Left ventricle myocardium superior (tissue), 1 donor: ENCODE measurements around the gene YIF1A. TPM values are rescaled to one million over a fixed set of nuclear protein-coding genes. Genes with fewer than 3 reads are reported as not detected.
"Not testable (repeated sequence)": the region's sequence is repeated elsewhere in the genome, so short reads cannot be mapped to it uniquely, and the experiment has no call there.

ENCODE experiments used
- ATAC-seq: fragments of 200-7000 bp; cut with Tn5 transposase; one replicate; pipeline ENCODE4 v1.9.1; 2020; ENCODE audit warnings: mild to moderate bottlenecking, moderate library complexity
- DNase-seq: peaks from one replicate; pipeline ENCODE4 v3.0.0-alpha.2; 2020
- intact Hi-C: fragments of 100-400 bp; cut with micrococcal nuclease; formaldehyde crosslinking; loops from one replicate; pipeline ENCODE4 v1.11.0; 2022
- total RNA-seq: library from RNA; stranded (reverse); fragmentation: NEBNext Ultra II Directional; extraction: Animal tissue kit (Norgen Biotek cat#: 25700); gene quantifications from one replicate; pipeline ENCODE4 v1.2.1, GENCODE V29; 2021
- donor health status: DM: no; HTN: yes; CAD: no; lungs with severe emphysema.

Gene YIF1A
- total RNA-seq, 1 donor from 2014 or later: 41.1 TPM

- intact Hi-C loops: no loop called here
- no peak for DNase-seq
- no peak for ATAC-seq
Observed at GRCh38 chr11:66278363-66279091, 10.4 kb downstream of the YIF1A start.

GRCh38 chr11:66277471-66278362 lies 11.2 kb downstream of the YIF1A start, which contains the start of gene CNIH2:
Gene CNIH2, plus strand, starts transcription at chr11:66278175. Its CDS starts 282 bp downstream, at chr11:66278457.
- DNase-seq (peak; percentile 69), ATAC-seq (peak; percentile 37)
- intact Hi-C loops: no loop called here

- intact Hi-C loops, DNase-seq: not testable (repeated sequence)
- peak; percentile 2 for ATAC-seq
Observed at GRCh38 chr11:66277064-66277463, 11.9 kb downstream of the YIF1A start.

GRCh38 chr11:66276619-66277018 lies 12.3 kb downstream of the YIF1A start:
- ATAC-seq, DNase-seq, intact Hi-C loops: not testable (repeated sequence)

- ATAC-seq: no peak
- intact Hi-C loops: no loop called here
- no peak for DNase-seq
Observed at GRCh38 chr11:66275984-66276612, 12.8 kb downstream of the YIF1A start.

- no peak for ATAC-seq
- DNase-seq: no peak
- intact Hi-C loops: no loop called here
Observed at GRCh38 chr11:66275396-66275795, 13.5 kb downstream of the YIF1A start.

- intact Hi-C loops: no loop called here
- no peak for DNase-seq
- ATAC-seq: no peak
Observed at GRCh38 chr11:66274219-66274618, 14.7 kb downstream of the YIF1A start.

GRCh38 chr11:66272596-66272995 lies 16.3 kb downstream of the YIF1A start:
- no peak for DNase-seq
- intact Hi-C loops: no loop called here
- no peak for ATAC-seq

GRCh38 chr11:66271816-66272215 lies 17.1 kb downstream of the YIF1A start:
- no peak for DNase-seq

GRCh38 chr11:66268952-66269905 lies 19.7 kb downstream of the YIF1A start:
- ATAC-seq (no peak), DNase-seq (peak; percentile 51)
- intact Hi-C loops: no loop called here

More at GRCh38 chr11:66271816-66272215, 17.1 kb downstream of the YIF1A start:
- intact Hi-C loops: no loop called here
- no peak for ATAC-seq

GRCh38 chr11:66268244-66268951 lies 20.5 kb downstream of the YIF1A start, which contains the start of gene RAB1B:
Gene RAB1B, plus strand, starts transcription at chr11:66268639. Its CDS starts 41 bp downstream, at chr11:66268680.
- DNase-seq (peak; percentile 100), ATAC-seq (peak; percentile 86)
- intact Hi-C loops: no loop called here

GRCh38 chr11:66267379-66268243 lies 21.3 kb downstream of the YIF1A start:
- peak; percentile 95 for DNase-seq
- intact Hi-C loops: no loop called here
- peak; percentile 86 for ATAC-seq

GRCh38 chr11:66267039-66267378 lies 21.9 kb downstream of the YIF1A start:
- intact Hi-C loops: no loop called here
- ATAC-seq: peak; percentile 1
- DNase-seq: no peak

- peak; percentile 44 for DNase-seq
- no peak for ATAC-seq
- intact Hi-C loops: no loop called here
Observed at GRCh38 chr11:66266378-66267038, 22.4 kb downstream of the YIF1A start.

- ATAC-seq: no peak
- intact Hi-C loops: no loop called here
- no peak for DNase-seq
Observed at GRCh38 chr11:66265531-66266377, 23.2 kb downstream of the YIF1A start.

- intact Hi-C loops: no loop called here
- DNase-seq (no peak), ATAC-seq (no peak)
Observed at GRCh38 chr11:66264914-66265313, 24.0 kb downstream of the YIF1A start.
